NT2/D1 (cell line): ENCODE data around the gene DYNC1LI1.

ENCODE experiments used
- SUZ12 ChIP-seq: IDR thresholded peaks from 2 replicates; pipeline ENCODE4 v1.6.1; 2011; ENCODE audit not compliant: insufficient read length, insufficient read depth; ENCODE audit errors: extremely low read depth
- YY1 ChIP-seq: IDR thresholded peaks from 2 replicates; pipeline ENCODE4 v1.6.1; 2011; ENCODE audit not compliant: insufficient read length, insufficient read depth
- ZNF274 ChIP-seq: IDR thresholded peaks from 2 replicates; pipeline ENCODE4 v1.6.1; 2011; ENCODE audit warnings: mild to moderate bottlenecking, low read depth, low read length

DNA sequence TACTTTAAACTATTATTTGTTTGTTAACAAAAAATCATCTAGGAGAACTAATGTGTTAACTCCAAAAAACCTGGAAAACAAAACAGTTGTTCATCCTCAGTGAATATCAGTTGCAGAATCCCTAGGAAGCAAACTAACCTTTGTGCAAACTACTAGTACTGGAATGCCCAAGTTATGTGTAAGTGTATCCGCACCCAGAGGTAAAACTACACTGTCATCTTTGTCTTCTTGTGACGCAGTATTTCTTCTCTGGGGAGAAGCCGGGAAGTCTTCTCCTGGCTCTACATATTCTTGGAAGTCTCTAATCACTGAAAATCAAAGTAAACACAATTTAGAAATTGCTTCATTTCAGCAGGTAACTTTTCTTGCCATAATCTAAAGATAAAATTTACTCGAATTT lies 29.8 kb downstream of the DYNC1LI1 start:
- TF ChIP-seq SUZ12 (no peak), ZNF274 (no peak), YY1 (no peak)
